RWPE1 (cell line): Measurements from ENCODE around the gene HPCAL4.

Experiments
- CTCF ChIA-PET: fragments of 350-600 bp; sonication (Branson Sonifier 250); formaldehyde crosslinking; extraction: SDS; loops from one replicate; lab custom pipeline; 2021; lab: Yijun Ruan, JAX
- POLR2A ChIA-PET: fragments of 400-600 bp; formaldehyde crosslinking; extraction: SDS; loops from one replicate; lab custom pipeline; 2020; ENCODE audit warnings: antibody characterized with exemption; ENCODE audit not compliant: low non-redundant PET; lab: Yijun Ruan, JAX
- DNase-seq: peaks from one replicate; pipeline ENCODE4 v3.0.0; 2012; ENCODE audit warnings: low spot score
- H3K27ac ChIP-seq: fragments of 450-650 bp; 2 replicates; pipeline ENCODE4 v1.5.1; 2017
- CTCF ChIP-seq: fragments of 450-650 bp; conservative IDR thresholded peaks from 2 replicates; pipeline ENCODE4 v1.5.1; 2017; ENCODE audit warnings: low read depth, mild to moderate bottlenecking

HPCAL4 gene

GRCh38 chr1:39671433-39671792 lies 19.8 kb downstream of the HPCAL4 start:
- no peak for DNase-seq
- CTCF ChIA-PET: interaction anchor here (0.6 to 1.7 kb wide), 3 partner anchors 18 to 129 kb away, joined by 3 to 5 read pairs (median 4); no protein-coding TSS in a partner anchor
- H3K27ac ChIP-seq: no peak overlapping the region
- POLR2A ChIA-PET: interaction anchor here (0.5 kb wide), 1 partner anchor 56 kb away, joined by 4 read pairs; no protein-coding TSS in a partner anchor
- no peak for TF ChIP-seq CTCF

GRCh38 chr1:39670689-39671088 lies 20.5 kb downstream of the HPCAL4 start:
- TF ChIP-seq CTCF: no peak
- CTCF ChIA-PET: interaction anchor here (1.0 to 1.7 kb wide), 4 partner anchors 17 to 404 kb away, joined by 3 to 5 read pairs (median 4); no protein-coding TSS in a partner anchor
- POLR2A ChIA-PET: no interaction called here
- H3K27ac ChIP-seq: no peak overlapping the region
- DNase-seq: no peak

GRCh38 chr1:39668894-39669293 lies 22.3 kb downstream of the HPCAL4 start:
- no peak overlapping the region for H3K27ac ChIP-seq
- no peak for TF ChIP-seq CTCF
- ChIA-PET CTCF (interaction anchor here (0.6 to 1.0 kb wide), 4 partner anchors 10 to 58 kb away, joined by 3 to 4 read pairs (median 3); no protein-coding TSS in a partner anchor), POLR2A (no interaction called here)
- DNase-seq: no peak

- H3K27ac ChIP-seq: no peak overlapping the region
- POLR2A ChIA-PET: no interaction called here
- no peak for DNase-seq
- CTCF ChIA-PET: interaction anchor here (0.6 to 1.0 kb wide), 2 partner anchors 15 to 52 kb away, joined by 3 to 4 read pairs; no protein-coding TSS in a partner anchor
- no peak for TF ChIP-seq CTCF
Observed at GRCh38 chr1:39668111-39668510, 23.1 kb downstream of the HPCAL4 start.

- no peak for TF ChIP-seq CTCF
- no peak for DNase-seq
- no peak overlapping the region for H3K27ac ChIP-seq
- ChIA-PET CTCF (interaction anchor here (0.6 to 1.0 kb wide), 3 partner anchors 9 to 27 kb away, joined by 4 to 6 read pairs (median 4); no protein-coding TSS in a partner anchor), POLR2A (interaction anchor here (0.6 kb wide), 2 partner anchors 8 to 54 kb away, joined by 3 read pairs; no protein-coding TSS in a partner anchor)
Observed at GRCh38 chr1:39666772-39667171, 24.5 kb downstream of the HPCAL4 start.

- no peak for TF ChIP-seq CTCF
- POLR2A ChIA-PET: no interaction called here
- DNase-seq: no peak
- CTCF ChIA-PET: no interaction called here
- no peak overlapping the region for H3K27ac ChIP-seq
Observed at GRCh38 chr1:39663559-39663958, 27.7 kb downstream of the HPCAL4 start.
